K562 (cell line): ENCODE results near the gene JADE3. TPM values are rescaled to one million over a fixed set of nuclear protein-coding genes. Genes with fewer than 3 reads are reported as not detected.

Experiments used
- ATAC-seq: fragments of 200-7000 bp; cut with Tn5 transposase; 3 replicates; pipeline ENCODE4 v1.9.1; 2020; ENCODE audit warnings: moderate library complexity
- BruUV-seq: library from RNA; stranded (reverse); fragments of 400-500 nt; replicated peaks from 2 replicates; lab custom pipeline; 2021; lab: Mats Ljungman, UMichigan
- CTCF ChIA-PET: fragments of 300-600 bp; formaldehyde crosslinking; extraction: SDS; loops from one replicate; lab custom pipeline; 2021; ENCODE audit warnings: low intra/inter-chr PET ratio; lab: Yijun Ruan, JAX
- POLR2A ChIA-PET: fragments of 300-600, 350-650 bp; sonication (Branson Sonifier 250); formaldehyde crosslinking; extraction: SDS; loops from one replicate; lab custom pipeline; 2021; ENCODE audit warnings: antibody characterized with exemption, inconsistent platforms; lab: Yijun Ruan, JAX
- DNase-seq, 4 experiments: peaks; one replicate each; pipeline versions ENCODE4 v3.0.0 to v3.0.0-alpha.2; 2011 to 2018; ENCODE audit warnings: low spot score in 3 of 4, mixed read lengths in 3 of 4; ENCODE audit errors: extremely low read depth in 1 of 4
- FAIRE-seq: peaks from 2 replicates; lab custom pipeline; 2011; peaks lifted over from hg19 to GRCh38; lab: Jason Lieb, UNC
- H2AFZ ChIP-seq: 2 replicates; pipeline ENCODE4 v1.6.0; 2011; ENCODE audit warnings: low read depth, low read length, control low read depth, inconsistent platforms
- H3K27ac ChIP-seq: fragments of 200-600 bp; 3 replicates; pipeline ENCODE4 v1.8.0; 2011; ENCODE audit warnings: low read depth, mild to moderate bottlenecking, control low read depth, inconsistent platforms, low read length, moderate library complexity, mixed read lengths; ENCODE audit errors: extremely low read depth
- H3K27me3 ChIP-seq, 2 experiments: fragments of 300-600 bp in 1 of 2; 2 replicates in 1 of 2; 3 replicates in 1 of 2; pipeline versions ENCODE4 v1.6.0 to v1.8.0; 2011; ENCODE audit warnings: inconsistent platforms in 2 of 2, low read length in 2 of 2, mild to moderate bottlenecking in 1 of 2, mixed read lengths in 1 of 2, moderate library complexity in 1 of 2; ENCODE audit not compliant: control insufficient read depth in 2 of 2, insufficient read depth in 2 of 2
- H3K36me3 ChIP-seq: fragments of 300-600 bp; 3 replicates; pipeline ENCODE4 v1.8.0; 2011; ENCODE audit warnings: mild to moderate bottlenecking, low read length, inconsistent platforms; ENCODE audit not compliant: control insufficient read depth, insufficient read depth
- H3K4me1 ChIP-seq, 2 experiments: fragments of 200-600 bp in 1 of 2; replicated peaks in 1 of 2; 2 replicates in 1 of 2; 3 replicates in 1 of 2; pipeline versions ENCODE4 v1.5.1 to v1.8.0; 2011; ENCODE audit warnings: inconsistent platforms in 2 of 2, low read length in 2 of 2, mild to moderate bottlenecking in 1 of 2, mixed read lengths in 1 of 2, moderate library complexity in 1 of 2; ENCODE audit not compliant: control insufficient read depth in 2 of 2, insufficient read depth in 2 of 2
- H3K4me2 ChIP-seq: 2 replicates; pipeline ENCODE4 v1.6.1; 2011; ENCODE audit warnings: low read length, control low read depth, inconsistent platforms, mixed read lengths; ENCODE audit not compliant: insufficient read depth
- H3K4me3 ChIP-seq: fragments of 200-600 bp; sonication (generic), shearing (Covaris generic); 2 replicates; pipeline ENCODE4 v1.5.1; 2016; ENCODE audit warnings: control low read depth, inconsistent platforms
- H3K79me2 ChIP-seq: fragments of 200-600 bp; 3 replicates; pipeline ENCODE4 v1.8.0; 2011; ENCODE audit warnings: low read length, inconsistent platforms; ENCODE audit not compliant: control insufficient read depth, insufficient read depth
- H3K9ac ChIP-seq, 2 experiments: 2 replicates each; pipeline versions ENCODE4 v1.6.0 to v1.6.1; 2011; ENCODE audit warnings: low read depth in 2 of 2, low read length in 2 of 2, control low read depth in 1 of 2, inconsistent platforms in 1 of 2, mild to moderate bottlenecking in 1 of 2, mixed read lengths in 1 of 2; ENCODE audit not compliant: insufficient read depth in 1 of 2
- H3K9me1 ChIP-seq: one replicate; pipeline ENCODE4 v1.6.0; 2011; ENCODE audit warnings: inconsistent platforms, mild to moderate bottlenecking, low read length, moderate library complexity; ENCODE audit not compliant: control insufficient read depth, insufficient read depth
- H3K9me3 ChIP-seq: replicated peaks from 2 replicates; pipeline ENCODE4 v1.5.1; 2011; ENCODE audit warnings: low read depth, low read length, inconsistent platforms; ENCODE audit not compliant: control insufficient read depth, insufficient read depth
- H4K20me1 ChIP-seq: replicated peaks from 2 replicates; pipeline ENCODE4 v1.6.1; 2011; ENCODE audit warnings: low read length, inconsistent platforms, mixed read lengths; ENCODE audit not compliant: control insufficient read depth, insufficient read depth
- ATF4 ChIP-seq: fragments of 450-650 bp; formaldehyde crosslinking; IDR thresholded peaks from 2 replicates; pipeline ENCODE4 v1.4.0; 2022; ENCODE audit warnings: mild to moderate bottlenecking, moderate library complexity
- E2F4 ChIP-seq: sonication (generic); formaldehyde crosslinking; IDR thresholded peaks from 2 replicates; pipeline ENCODE4 v1.8.0; 2022; ENCODE audit warnings: mild to moderate bottlenecking, low read depth, missing genetic modification reagents
- RAD21 ChIP-seq, 2 experiments: fragments of 250-450 bp in 1 of 2; fragments of 450-650 bp in 1 of 2; sonication (Bioruptor Pico) in 1 of 2; formaldehyde crosslinking in 1 of 2; IDR thresholded peaks in 1 of 2; conservative IDR thresholded peaks in 1 of 2; 2 replicates each; pipeline versions ENCODE4 v1.4.0 to v1.8.0; 2020 to 2022; ENCODE audit warnings: mild to moderate bottlenecking in 2 of 2, moderate library complexity in 1 of 2
- ZNF263 ChIP-seq: sonication (generic); formaldehyde crosslinking; IDR thresholded peaks from 2 replicates; pipeline ENCODE4 v1.8.0; 2022; ENCODE audit warnings: mild to moderate bottlenecking, missing genetic modification reagents, borderline replicate concordance
- ZNF282 ChIP-seq: sonication (generic); formaldehyde crosslinking; IDR thresholded peaks from 2 replicates; pipeline ENCODE4 v1.8.1; 2023; ENCODE audit warnings: missing genetic modification reagents
- ZNF695 ChIP-seq: fragments of 450-650 bp; formaldehyde crosslinking; IDR thresholded peaks from 2 replicates; pipeline ENCODE4 v1.4.0; 2020; ENCODE audit warnings: mild to moderate bottlenecking, moderate library complexity
- ZNF764 ChIP-seq: fragments of 250-450 bp; sonication (Bioruptor Pico); IDR thresholded peaks from 2 replicates; pipeline ENCODE4 v1.4.0; 2020; ENCODE audit warnings: low read depth, mild to moderate bottlenecking, moderate library complexity
- WGBS: fragments of 100-300 bp; shearing (Covaris generic); methylation state at CpG from one replicate; pipeline ENCODE4 v1.1.6; 2016; ENCODE audit warnings: low coverage, mixed read lengths; ENCODE audit not compliant: insufficient coverage; ENCODE audit errors: missing lambda C conversion rate; 5-methylcytosine and 5-hydroxymethylcytosine counted together
- in situ Hi-C: fragments of 300-500 bp; cut with MboI; formaldehyde crosslinking; loops from 4 replicates; pipeline ENCODE4 v1.15.0; 2018; ENCODE audit warnings: inconsistent platforms, mixed read lengths
- intact Hi-C: fragments of 100-400 bp; cut with micrococcal nuclease; formaldehyde crosslinking; loops from 2 replicates; pipeline ENCODE4 v1.14.2; 2022
- polyA plus RNA-seq, 8 experiments: library from polyadenylated mRNA; depleted of rRNA in 4 of 8; stranded (reverse) in 5 of 8; unstranded in 3 of 8; fragments of >200 nt; fragmentation: Nextera tagmentation in 2 of 8; fragmentation: Illumina TruSeq in 1 of 8; extraction: Ambion mirVana in 2 of 8; extraction: Trizol in 1 of 8; gene quantifications; 2 replicates each; pipeline versions ENCODE4 v1.2.1 to v1.2.3, GENCODE V29; 2011 to 2014; ENCODE audit warnings: inconsistent platforms in 1 of 8, missing spikeins in 1 of 8
- total RNA-seq, 7 experiments: library from RNA; depleted of rRNA in 6 of 7; stranded (reverse); fragments of >200 nt in 6 of 7; fragmentation: Illumina TruSeq in 2 of 7; extraction: Trizol in 2 of 7; gene quantifications; 2 replicates each; pipeline versions ENCODE4 v1.2.1 to v1.2.3, GENCODE V29; 2011 to 2021; ENCODE audit warnings: low replicate concordance in 1 of 7

JADE3 gene
- total and polyA plus RNA-seq, 9 of the 15 experiments (the other 6 are each of a cell fraction or from before 2014, with no cell fraction given): 2.6 to 10.0 (median 7.0) TPM

GRCh38 chrX:46991664-46992063 lies 79.4 kb downstream of the JADE3 start:
- no peaks in the 10 kb centered on the region for H3K27me3 ChIP-seq
- H3K9me1 ChIP-seq: no peaks in the 10 kb centered on the region
- no peak for TF ChIP-seq ZNF282 (CRISPR knock-in tag)
- no peak for TF ChIP-seq ZNF764 (CRISPR knock-in tag)
- no peak for TF ChIP-seq E2F4 (CRISPR knock-in tag)
- no peak for TF ChIP-seq ZNF263 (CRISPR knock-in tag)
- TF ChIP-seq RAD21 (CRISPR knock-in tag; conservative IDR thresholded peaks at IDR 0.05 in 1 of 2, IDR thresholded peaks at IDR 0.05 in 1 of 2): no peak
- TF ChIP-seq ATF4 (CRISPR knock-in tag): no peak
- TF ChIP-seq ZNF695: no peak
- no peaks in the 10 kb centered on the region for H3K9me3 ChIP-seq
- H3K4me3 ChIP-seq: no peak overlapping the region
- H2AFZ ChIP-seq: no peak overlapping the region
- H3K79me2 ChIP-seq: no peaks in the 10 kb centered on the region
- ATAC-seq: no peak
- no peaks in the 10 kb centered on the region for H3K36me3 ChIP-seq
- ChIA-PET CTCF (no interaction called here), POLR2A (no interaction called here)
- intact Hi-C loops: no loop called here
- WGBS: 25% methylated on average over 2 of the region's 2 CpGs
- FAIRE-seq: no peak
- no peaks in the 10 kb centered on the region for H3K4me1 ChIP-seq
- H4K20me1 ChIP-seq: no peaks in the 10 kb centered on the region
- in situ Hi-C loops: no loop called here
- DNase-seq: no peak
- no peak overlapping the region for H3K4me2 ChIP-seq
- BruUV-seq: no TSS peak
- H3K9ac ChIP-seq: no peak overlapping the region
- H3K27ac ChIP-seq: no peak overlapping the region
